Spleen (tissue), 11 donors: ENCODE results near the gene PYGB. TPM values are rescaled to one million over a fixed set of nuclear protein-coding genes. Genes with fewer than 3 reads are reported as not detected.

Experiments
- DNase-seq: peaks from one replicate; pipeline ENCODE4 v3.0.0-alpha.2; 2020
- H3K27ac ChIP-seq, 8 donors: fragments of 200-600 bp; sonication (generic) in 7 of 8; 1 replicate in 4 of 8; 2 replicates in 4 of 8; pipeline versions ENCODE4 v1.5.0 to v1.8.0; 2016 to 2021; ENCODE audit warnings: inconsistent platforms in 4 of 8, mild to moderate bottlenecking in 4 of 8, moderate library complexity in 1 of 8
- H3K27me3 ChIP-seq, 7 donors: fragments of 200-600 bp; sonication (generic) in 6 of 7; replicated peaks in 1 of 7; 1 replicate in 4 of 7; 2 replicates in 3 of 7; pipeline versions ENCODE4 v1.5.0 to v1.8.0; 2016 to 2021; ENCODE audit warnings: inconsistent platforms in 3 of 7, mild to moderate bottlenecking in 1 of 7
- H3K36me3 ChIP-seq, 6 donors: fragments of 200-600 bp; sonication (generic) in 5 of 6; 1 replicate in 4 of 6; 2 replicates in 2 of 6; pipeline versions ENCODE4 v1.5.0 to v1.8.0; 2016 to 2021; ENCODE audit warnings: inconsistent platforms in 2 of 6
- H3K4me1 ChIP-seq, 6 donors: fragments of 200-600 bp; sonication (generic) in 5 of 6; 1 replicate in 3 of 6; 2 replicates in 3 of 6; pipeline versions ENCODE4 v1.5.0 to v1.8.0; 2016 to 2021; ENCODE audit warnings: inconsistent platforms in 3 of 6
- H3K4me3 ChIP-seq, 8 donors: fragments of 200-600 bp; sonication (generic) in 7 of 8; 1 replicate in 4 of 8; 2 replicates in 4 of 8; pipeline versions ENCODE4 v1.5.0 to v1.8.0; 2016 to 2021; ENCODE audit warnings: inconsistent platforms in 4 of 8, mild to moderate bottlenecking in 4 of 8, moderate library complexity in 2 of 8
- H3K9me3 ChIP-seq, 8 donors: fragments of 200-600 bp; sonication (generic) in 7 of 8; 1 replicate in 4 of 8; 2 replicates in 4 of 8; pipeline versions ENCODE4 v1.5.0 to v1.8.0; 2016 to 2021; ENCODE audit warnings: inconsistent platforms in 4 of 8
- CTCF ChIP-seq, 11 experiments: fragments of 200-600 bp in 7 of 11; fragments of 450-650 bp in 4 of 11; sonication (generic) in 4 of 11; IDR thresholded peaks in 8 of 11; conservative IDR thresholded peaks in 3 of 11; 1 replicate in 7 of 11; 2 replicates in 4 of 11; pipeline versions ENCODE4 v1.4.0 to v1.8.0; 2016 to 2021; ENCODE audit warnings: antibody characterized with exemption in 11 of 11, inconsistent platforms in 4 of 11, mild to moderate bottlenecking in 1 of 11
- POLR2A ChIP-seq, 3 donors: fragments of 450-650 bp; IDR thresholded peaks; one replicate each; pipeline ENCODE4 v1.5.1; 2017; ENCODE audit warnings: antibody characterized with exemption in 3 of 3, mild to moderate bottlenecking in 1 of 3
- POLR2AphosphoS5 ChIP-seq, 3 donors: sonication (generic); formaldehyde crosslinking; IDR thresholded peaks; one replicate each; pipeline ENCODE4 v1.5.1; 2017; ENCODE audit warnings: antibody characterized with exemption in 3 of 3
- WGBS, 5 donors: extraction: QIAGEN DNeasy Blood & Tissue Kit in 3 of 5; methylation state at CpG; one replicate each; pipeline versions ENCODE4 v1.1.5 to v1.1.7; 2013 to 2018; 5-methylcytosine and 5-hydroxymethylcytosine counted together
- intact Hi-C: fragments of 100-400 bp; cut with DNase I; formaldehyde crosslinking; loops from one replicate; pipeline ENCODE4 v1.15.0; 2023; ENCODE audit warnings: low total_unique reads
- polyA plus RNA-seq, 3 donors: library from polyadenylated mRNA; stranded (reverse); fragments of 200-250 nt; gene quantifications; one replicate each; pipeline ENCODE4 v1.2.1, GENCODE V29; 2013
- total RNA-seq, 7 donors: library from RNA; depleted of rRNA in 3 of 7; stranded (reverse); fragments of >200 nt in 3 of 7; fragmentation: NEBNext Ultra II Directional in 4 of 7; extraction: Animal tissue kit (Norgen Biotek cat#: 25700) in 4 of 7; gene quantifications; one replicate each; pipeline versions ENCODE4 v1.1.0 to v1.2.1, GENCODE V29; 2016 to 2021
- donor health status: healthy with polysubstance abuse.
- donor health status: DM: no; HTN: no; CAD: no; lungs with moderate emphysema.
- donor health status: DM: no; HTN: no; CAD: no.
- donor health status: Bipolar disorder and iron deficiency.
- donor health status: healthy.
- donor health status: DM: no; HTN: no; CAD: no.
- donor health status: DM: yes; HTN: yes; CAD: no.

The PYGB gene
- total and polyA plus RNA-seq, 10 donors, result 10.5 to 47.8 (median 32.3) TPM

GRCh38 chr20:25303292-25304024, 55.6 kb downstream of the PYGB start:
- intact Hi-C loops, result no loop called here
- 94 to 98% (median 96%) methylated on average over 11 to 12 of the region's 12 CpGs for WGBS, 5 donors
- peaks cover 0 to 100% (median 26%) of the 10 kb centered on the region in 6 donors for H3K36me3 ChIP-seq
- H3K4me3 ChIP-seq, result no peak overlapping the region
- peak in 2 of 3 donors; percentile 6 to 47 for TF ChIP-seq POLR2AphosphoS5 (IDR thresholded peaks at IDR 0.05)
- TF ChIP-seq POLR2A (IDR thresholded peaks at IDR 0.05), result no peak
- TF ChIP-seq CTCF (IDR thresholded peaks at IDR 0.05 in 8 of 11, conservative IDR thresholded peaks at IDR 0.05 in 3 of 11), result no peak
- no peak overlapping the region for H3K27ac ChIP-seq
- peaks cover 0 to 1% (median 0%) of the 10 kb centered on the region in 6 donors for H3K4me1 ChIP-seq
- no peaks in the 10 kb centered on the region for H3K9me3 ChIP-seq
- no peaks in the 10 kb centered on the region for H3K27me3 ChIP-seq
- DNase-seq, result no peak

GRCh38 chr20:25304025-25304549, 56.2 kb downstream of the PYGB start:
- no peak overlapping the region for H3K27ac ChIP-seq
- H3K9me3 ChIP-seq, result no peaks in the 10 kb centered on the region
- 85 to 98% (median 90%) methylated on average over 7 to 11 of the region's 11 CpGs for WGBS, 5 donors
- no peak overlapping the region for H3K4me3 ChIP-seq
- DNase-seq, result no peak
- H3K4me1 ChIP-seq, result peaks cover 0 to 7% (median 0%) of the 10 kb centered on the region in 6 donors
- H3K27me3 ChIP-seq, result no peaks in the 10 kb centered on the region
- intact Hi-C loops, result no loop called here
- peaks cover 0 to 99% (median 26%) of the 10 kb centered on the region in 6 donors for H3K36me3 ChIP-seq
- peak in 1 of 3 donors; percentile 36 for TF ChIP-seq POLR2AphosphoS5 (IDR thresholded peaks at IDR 0.05)
- no peak for TF ChIP-seq POLR2A (IDR thresholded peaks at IDR 0.05)
- no peak for TF ChIP-seq CTCF (IDR thresholded peaks at IDR 0.05 in 8 of 11, conservative IDR thresholded peaks at IDR 0.05 in 3 of 11)

- 94 to 98% (median 96%) methylated on average over 10 of the region's 10 CpGs for WGBS, 5 donors
- TF ChIP-seq POLR2AphosphoS5 (IDR thresholded peaks at IDR 0.05) (no peak), CTCF (IDR thresholded peaks at IDR 0.05 in 8 of 11, conservative IDR thresholded peaks at IDR 0.05 in 3 of 11) (no peak), POLR2A (IDR thresholded peaks at IDR 0.05) (no peak)
- Histone ChIP-seq H3K4me1 (peaks cover 5 to 36% (median 22%) of the 10 kb centered on the region in 6 donors), H3K27ac (no peak overlapping the region), H3K27me3 (no peaks in the 10 kb centered on the region), H3K36me3 (peaks cover 0 to 68% (median 22%) of the 10 kb centered on the region in 6 donors), H3K9me3 (no peaks in the 10 kb centered on the region), H3K4me3 (no peak overlapping the region)
- DNase-seq, result peak; percentile 64
- intact Hi-C loops, result no loop called here
Measured at GRCh38 chr20:25306991-25307903, 59.4 kb downstream of the PYGB start.
